Lung (tissue), 12 donors: Measurements from ENCODE around the gene ABCB8. TPM values are rescaled to one million over a fixed set of nuclear protein-coding genes. Genes with fewer than 3 reads are reported as not detected.

ENCODE experiments used
- ATAC-seq: fragments of 200-7000 bp; cut with Tn5 transposase; one replicate; pipeline ENCODE4 v1.9.1; 2020; ENCODE audit warnings: moderate number of reproducible peaks; ENCODE audit not compliant: insufficient read depth, low FRiP score
- DNase-seq, 3 donors: peaks; one replicate each; pipeline ENCODE4 v3.0.0-alpha.2; 2013 to 2017
- H3K27ac ChIP-seq, 2 donors: one replicate each; pipeline ENCODE4 v1.5.1; 2013; ENCODE audit warnings: mild to moderate bottlenecking in 2 of 2, moderate library complexity in 2 of 2, control low read depth in 1 of 2, inconsistent platforms in 1 of 2, low read depth in 1 of 2, low read length in 1 of 2
- H3K27me3 ChIP-seq, 3 donors: one replicate each; pipeline ENCODE4 v1.5.1; 2013; ENCODE audit warnings: low read length in 2 of 3; ENCODE audit not compliant: control insufficient read depth in 3 of 3, insufficient read depth in 3 of 3
- H3K36me3 ChIP-seq, 4 donors: one replicate each; pipeline ENCODE4 v1.5.1; 2013; ENCODE audit warnings: low read length in 4 of 4, mild to moderate bottlenecking in 1 of 4, moderate library complexity in 1 of 4; ENCODE audit not compliant: control insufficient read depth in 4 of 4, insufficient read depth in 4 of 4
- H3K4me1 ChIP-seq, 5 donors: one replicate each; pipeline ENCODE4 v1.5.1; 2013; ENCODE audit warnings: low read length in 5 of 5, mild to moderate bottlenecking in 2 of 5, moderate library complexity in 1 of 5; ENCODE audit not compliant: control insufficient read depth in 5 of 5, insufficient read depth in 5 of 5
- H3K4me3 ChIP-seq: one replicate; pipeline ENCODE4 v1.5.1; 2013; ENCODE audit warnings: mild to moderate bottlenecking, control low read depth, moderate library complexity
- H3K9ac ChIP-seq, 2 donors: one replicate each; pipeline ENCODE4 v1.5.1; 2013; ENCODE audit warnings: low read length in 2 of 2, control low read depth in 1 of 2; ENCODE audit not compliant: insufficient read depth in 1 of 2
- H3K9me3 ChIP-seq, 4 donors: one replicate each; pipeline ENCODE4 v1.5.1; 2013; ENCODE audit warnings: low read length in 3 of 4, mild to moderate bottlenecking in 1 of 4, moderate library complexity in 1 of 4; ENCODE audit not compliant: control insufficient read depth in 4 of 4, insufficient read depth in 3 of 4
- WGBS, 2 donors: extraction: QIAGEN DNeasy Blood & Tissue Kit; methylation state at CpG; one replicate each; pipeline ENCODE4 v1.1.7; 2013; 5-methylcytosine and 5-hydroxymethylcytosine counted together
- polyA plus RNA-seq, 2 donors: library from polyadenylated mRNA; stranded (reverse); fragments of 200-250 nt; gene quantifications; one replicate each; pipeline ENCODE4 v1.2.1, GENCODE V29; 2013
- total RNA-seq, 2 donors: library from RNA; depleted of rRNA in 1 of 2; stranded (reverse); fragments of >200 nt in 1 of 2; gene quantifications; one replicate each; pipeline ENCODE4 v1.2.1, GENCODE V29; 2014 to 2021
- TF ChIP-seq, protein P1 (sequence below): IDR thresholded peaks from 2 replicates; pipeline ENCODE4 v1.5.1; 2012; ENCODE audit warnings: mild to moderate bottlenecking; ENCODE audit errors: control extremely low read depth, extremely low read depth
- donor health status: control.
- donor health status: control.
- donor health status: Bipolar disorder and iron deficiency.
- donor health status: healthy.
- donor health status: DM: yes; HTN: yes; CAD: no.

The ABCB8 gene
- total and polyA plus RNA-seq, 4 donors, result 21.8 to 61.5 (median 28.8) TPM

DNA sequence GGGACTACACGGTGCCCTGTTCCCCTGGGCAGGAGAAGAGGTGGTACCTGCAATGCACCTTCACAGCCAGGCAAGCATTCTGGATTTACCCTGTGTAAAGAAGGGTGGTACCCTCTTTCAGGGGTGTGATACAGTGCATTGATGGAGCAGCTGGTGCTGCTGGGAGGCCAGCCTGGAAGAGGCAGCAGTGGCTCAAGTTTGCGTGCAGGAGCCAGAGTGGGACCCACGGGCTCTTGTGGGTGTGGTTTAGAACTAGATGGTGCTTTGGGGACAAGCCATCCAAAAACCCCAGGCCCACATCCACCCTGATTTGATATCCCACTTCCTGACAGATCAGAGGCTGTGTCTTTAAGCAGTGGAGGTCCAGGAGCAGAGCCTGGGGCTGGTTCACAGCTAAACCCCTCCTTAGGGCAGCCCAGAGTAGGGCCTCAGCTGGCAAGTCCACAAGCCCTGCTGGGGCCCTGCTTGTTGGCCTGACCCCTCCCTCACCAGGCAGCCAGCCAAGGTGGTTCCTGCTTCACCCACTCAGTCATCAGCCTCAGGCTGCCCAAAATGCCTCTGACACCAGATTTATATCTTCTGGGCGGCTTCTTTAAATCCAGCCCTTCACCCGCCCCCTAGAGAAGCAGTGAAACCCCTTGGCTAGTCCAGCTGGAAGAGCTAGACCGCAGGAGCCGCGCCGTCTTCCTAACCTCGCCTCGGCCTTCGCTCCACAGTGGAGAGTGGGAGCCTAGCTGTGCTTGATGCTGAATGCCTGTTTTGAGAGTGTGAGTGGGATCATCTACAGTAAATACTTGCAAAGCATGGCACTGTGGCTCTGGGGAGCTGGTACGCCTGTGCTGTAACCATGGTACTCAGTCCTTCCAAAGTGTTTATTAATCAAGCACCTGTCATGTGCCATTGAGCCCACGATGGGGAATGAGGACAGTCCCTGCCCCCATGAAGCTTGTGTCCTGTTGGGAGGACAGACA is 18.6 kb downstream of the ABCB8 start:
- Histone ChIP-seq H3K36me3 (peaks cover 0 to 11% (median 3%) of the 10 kb centered on the region in 4 donors), H3K27me3 (peaks cover 0 to 5% (median 0%) of the 10 kb centered on the region in 3 donors), H3K9me3 (peaks cover 0 to 2% (median 0%) of the 10 kb centered on the region in 4 donors), H3K4me1 (peaks cover 0 to 26% (median 5%) of the 10 kb centered on the region in 5 donors), H3K27ac (no peak overlapping the region), H3K9ac (no peak overlapping the region), H3K4me3 (no peak overlapping the region)
- TF ChIP-seq, protein P1, sequence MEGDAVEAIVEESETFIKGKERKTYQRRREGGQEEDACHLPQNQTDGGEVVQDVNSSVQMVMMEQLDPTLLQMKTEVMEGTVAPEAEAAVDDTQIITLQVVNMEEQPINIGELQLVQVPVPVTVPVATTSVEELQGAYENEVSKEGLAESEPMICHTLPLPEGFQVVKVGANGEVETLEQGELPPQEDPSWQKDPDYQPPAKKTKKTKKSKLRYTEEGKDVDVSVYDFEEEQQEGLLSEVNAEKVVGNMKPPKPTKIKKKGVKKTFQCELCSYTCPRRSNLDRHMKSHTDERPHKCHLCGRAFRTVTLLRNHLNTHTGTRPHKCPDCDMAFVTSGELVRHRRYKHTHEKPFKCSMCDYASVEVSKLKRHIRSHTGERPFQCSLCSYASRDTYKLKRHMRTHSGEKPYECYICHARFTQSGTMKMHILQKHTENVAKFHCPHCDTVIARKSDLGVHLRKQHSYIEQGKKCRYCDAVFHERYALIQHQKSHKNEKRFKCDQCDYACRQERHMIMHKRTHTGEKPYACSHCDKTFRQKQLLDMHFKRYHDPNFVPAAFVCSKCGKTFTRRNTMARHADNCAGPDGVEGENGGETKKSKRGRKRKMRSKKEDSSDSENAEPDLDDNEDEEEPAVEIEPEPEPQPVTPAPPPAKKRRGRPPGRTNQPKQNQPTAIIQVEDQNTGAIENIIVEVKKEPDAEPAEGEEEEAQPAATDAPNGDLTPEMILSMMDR, result no peak
- peak; percentile 91 to 95 (median 92) for DNase-seq
- no peak for ATAC-seq
- 47 to 49% methylated on average over 14 of the region's 14 CpGs for WGBS, 2 donors

DNA sequence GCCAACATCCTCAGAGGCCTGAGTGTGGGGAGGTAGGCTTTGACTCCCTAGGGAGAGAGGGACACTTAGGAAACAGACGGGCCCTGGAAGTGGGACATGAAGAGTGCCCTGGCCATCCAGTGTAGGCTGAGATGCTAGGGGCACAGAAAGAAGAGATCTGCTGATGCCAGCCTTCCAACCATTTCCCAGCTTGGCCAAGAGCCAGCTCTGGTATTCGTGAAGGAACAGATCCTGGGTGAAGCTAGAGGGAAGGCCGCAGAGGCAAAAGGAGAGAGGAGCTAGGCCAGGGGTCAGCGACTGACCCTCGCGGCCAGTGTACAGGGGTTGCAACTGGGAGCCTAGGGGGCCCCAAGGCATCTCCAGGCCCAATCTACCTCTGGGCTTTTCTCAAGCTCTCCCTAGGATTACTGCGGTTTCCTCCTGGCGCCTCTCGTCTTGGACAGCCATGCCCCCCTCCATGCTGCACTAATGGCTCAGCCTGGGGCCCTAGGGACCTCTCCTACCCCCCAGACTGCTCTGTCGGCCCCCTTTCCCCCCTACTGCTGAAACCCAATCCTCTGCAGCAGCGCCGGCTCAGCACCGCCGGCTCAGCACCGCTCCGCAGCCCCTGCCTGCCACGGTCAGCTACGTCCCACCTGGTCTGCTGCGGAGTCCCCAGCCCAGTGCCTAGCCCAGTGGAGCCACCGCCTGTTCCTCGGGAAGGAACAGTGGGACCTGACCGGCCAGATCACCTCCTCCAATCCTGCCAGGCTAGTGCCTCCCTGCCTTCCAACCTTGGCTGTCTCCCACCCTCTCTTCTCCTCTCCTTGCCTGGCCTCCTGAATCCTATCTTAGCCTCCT is 19.9 kb downstream of the ABCB8 start, which contains the start of gene ASIC3:
TSS of gene ASIC3 (plus strand) at position 556 of the 840 bp plus-strand sequence. CDS start 355 bp downstream, outside the sequence.
- ATAC-seq (no peak), DNase-seq (no peak)
- H3K27ac ChIP-seq, result no peak within 1 kb of the TSS
- peaks cover 0 to 2% (median 0%) of the 10 kb centered on the region in 4 donors for H3K9me3 ChIP-seq
- peaks cover 0 to 5% (median 0%) of the 10 kb centered on the region in 3 donors for H3K27me3 ChIP-seq
- no peak within 1 kb of the TSS for H3K4me3 ChIP-seq
- 81 to 85% methylated on average over 22 of the region's 22 CpGs for WGBS, 2 donors
- H3K9ac ChIP-seq, result no peak within 1 kb of the TSS
- H3K36me3 ChIP-seq, result peaks cover 0 to 9% (median 1%) of the 10 kb centered on the region in 4 donors
- TF ChIP-seq, protein P1, result no peak
- peaks cover 0 to 26% (median 5%) of the 10 kb centered on the region in 5 donors for H3K4me1 ChIP-seq

DNA sequence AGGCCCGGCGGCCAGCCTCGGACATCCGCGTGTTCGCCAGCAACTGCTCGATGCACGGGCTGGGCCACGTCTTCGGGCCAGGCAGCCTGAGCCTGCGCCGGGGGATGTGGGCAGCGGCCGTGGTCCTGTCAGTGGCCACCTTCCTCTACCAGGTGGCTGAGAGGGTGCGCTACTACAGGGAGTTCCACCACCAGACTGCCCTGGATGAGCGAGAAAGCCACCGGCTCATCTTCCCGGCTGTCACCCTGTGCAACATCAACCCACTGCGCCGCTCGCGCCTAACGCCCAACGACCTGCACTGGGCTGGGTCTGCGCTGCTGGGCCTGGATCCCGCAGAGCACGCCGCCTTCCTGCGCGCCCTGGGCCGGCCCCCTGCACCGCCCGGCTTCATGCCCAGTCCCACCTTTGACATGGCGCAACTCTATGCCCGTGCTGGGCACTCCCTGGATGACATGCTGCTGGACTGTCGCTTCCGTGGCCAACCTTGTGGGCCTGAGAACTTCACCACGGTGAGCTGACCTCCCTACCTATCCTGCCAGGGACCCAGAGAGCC is 20.7 kb downstream of the ABCB8 start:
- WGBS, 2 donors, result 90 to 94% methylated on average over 38 of the region's 38 CpGs
- Histone ChIP-seq H3K36me3 (peaks cover 0 to 6% (median 1%) of the 10 kb centered on the region in 4 donors), H3K9ac (no peak overlapping the region), H3K4me1 (peaks cover 0 to 26% (median 5%) of the 10 kb centered on the region in 5 donors), H3K9me3 (no peaks in the 10 kb centered on the region), H3K4me3 (no peak overlapping the region), H3K27me3 (peaks cover 0 to 5% (median 0%) of the 10 kb centered on the region in 3 donors), H3K27ac (no peak overlapping the region)
- DNase-seq, result no peak
- TF ChIP-seq, protein P1, result no peak
- ATAC-seq, result no peak
